NCI-H146 treated with DMSO at 0.1 percent for 48 hours (cell line): ENCODE data around the gene U2AF1.
"Not testable (repeated sequence)": the region's sequence is repeated elsewhere in the genome, so short reads cannot be mapped to it uniquely, and the experiment has no call there.

Experiments used
- DNase-seq: peaks from one replicate; lab custom pipeline; 2025; ENCODE audit not compliant: unreplicated experiment; lab: John Stamatoyannopoulos, UW

The U2AF1 gene

DNA sequence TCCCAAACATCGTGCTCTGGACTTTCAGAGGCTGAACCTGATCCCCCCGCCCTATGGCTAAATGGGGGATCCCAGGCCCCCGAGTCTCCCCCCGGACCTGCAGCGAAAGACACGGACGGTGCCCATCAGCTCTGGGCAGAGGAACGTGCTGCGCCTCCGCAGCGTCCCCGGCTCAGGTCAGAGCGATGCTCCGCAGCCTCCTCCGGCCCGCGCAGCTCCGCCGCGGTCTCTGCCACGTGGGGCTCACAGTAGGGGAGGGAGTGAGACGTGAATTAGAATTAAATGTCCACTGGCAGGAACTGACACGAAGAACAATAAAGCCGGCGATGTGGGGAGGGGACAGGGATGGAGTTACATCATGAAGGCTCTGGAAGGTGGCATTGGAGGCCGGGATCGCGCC is 30.7 kb downstream of the U2AF1 start:
- DNase-seq: not testable (repeated sequence)

DNA sequence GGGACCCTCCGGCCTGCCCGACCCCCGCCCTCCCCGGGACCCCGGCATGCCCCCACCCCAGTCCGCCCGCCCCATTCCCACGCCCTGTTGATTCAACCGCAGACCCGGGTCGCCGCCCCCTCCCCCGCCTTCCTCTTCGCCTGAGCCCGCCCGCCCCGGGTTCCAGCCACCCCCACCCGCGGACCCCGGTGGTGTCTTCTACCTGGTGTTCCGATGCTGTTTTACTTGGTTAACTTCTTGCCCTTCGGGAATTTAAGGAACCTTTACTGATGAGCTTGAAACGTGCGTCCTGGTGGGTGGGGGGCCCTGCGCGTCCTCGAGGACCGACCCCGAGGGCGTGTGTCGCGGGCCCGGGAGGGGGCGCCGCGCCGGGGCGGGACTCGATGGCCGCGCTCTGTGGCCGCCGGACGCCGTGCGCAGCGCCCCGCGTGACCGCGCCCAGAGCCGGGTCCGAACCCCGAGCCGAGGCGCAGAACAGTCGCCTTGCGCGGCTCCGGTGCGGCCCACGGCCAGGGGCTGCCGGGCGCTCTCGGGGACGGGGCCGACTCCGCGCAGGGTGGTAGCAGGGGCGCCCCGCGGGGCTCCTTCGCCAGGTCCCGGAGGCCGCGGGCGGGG is 31.2 kb downstream of the U2AF1 start:
- DNase-seq: not testable (repeated sequence)

DNA sequence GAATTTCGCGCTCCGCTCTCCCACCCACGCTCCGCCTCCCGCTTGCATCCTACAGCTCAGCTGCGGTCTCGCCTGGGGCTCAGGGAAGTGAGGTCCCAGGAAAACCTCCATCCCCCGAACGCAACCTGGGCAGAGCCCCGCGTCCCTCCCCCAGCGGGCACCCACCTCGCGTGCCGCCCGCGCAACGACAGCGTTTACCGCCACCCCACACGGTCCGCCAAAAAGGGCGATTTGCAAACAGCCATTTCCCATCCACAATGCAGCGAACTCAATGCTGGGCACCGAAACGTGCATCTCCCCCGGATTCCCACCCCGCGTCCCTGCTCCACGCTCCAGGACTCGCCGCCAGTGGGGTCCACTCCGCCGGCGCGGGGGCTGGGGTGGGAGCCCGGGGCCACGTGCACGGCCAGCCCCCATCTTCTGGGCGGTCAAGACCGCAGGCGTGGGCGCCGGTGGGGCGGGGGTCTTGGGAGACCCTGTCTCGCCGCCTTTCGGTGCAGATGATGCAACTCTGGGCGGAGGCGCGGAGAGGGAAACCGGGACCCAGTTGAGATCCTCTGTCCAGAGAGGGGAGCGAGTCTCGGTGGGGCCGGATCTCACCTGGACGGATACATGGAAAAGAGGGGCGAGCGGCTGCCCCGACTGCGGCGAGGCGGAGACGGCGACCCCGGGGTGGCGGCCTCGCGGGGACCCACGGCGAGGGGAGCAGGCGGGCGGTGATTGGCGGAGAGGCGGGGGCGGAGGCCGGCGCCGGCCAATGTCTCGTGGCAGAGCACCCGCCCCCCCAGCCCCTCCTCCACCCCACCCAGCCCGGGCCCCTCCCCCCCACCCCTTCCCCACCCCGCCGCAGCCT is 32.0 kb downstream of the U2AF1 start, which contains the start of gene CBS:
CBS (minus strand) TSS at position 666 of the 853 bp plus-strand sequence. CDS start 3,642 bp downstream, outside the sequence.
- DNase-seq: not testable (repeated sequence)

DNA sequence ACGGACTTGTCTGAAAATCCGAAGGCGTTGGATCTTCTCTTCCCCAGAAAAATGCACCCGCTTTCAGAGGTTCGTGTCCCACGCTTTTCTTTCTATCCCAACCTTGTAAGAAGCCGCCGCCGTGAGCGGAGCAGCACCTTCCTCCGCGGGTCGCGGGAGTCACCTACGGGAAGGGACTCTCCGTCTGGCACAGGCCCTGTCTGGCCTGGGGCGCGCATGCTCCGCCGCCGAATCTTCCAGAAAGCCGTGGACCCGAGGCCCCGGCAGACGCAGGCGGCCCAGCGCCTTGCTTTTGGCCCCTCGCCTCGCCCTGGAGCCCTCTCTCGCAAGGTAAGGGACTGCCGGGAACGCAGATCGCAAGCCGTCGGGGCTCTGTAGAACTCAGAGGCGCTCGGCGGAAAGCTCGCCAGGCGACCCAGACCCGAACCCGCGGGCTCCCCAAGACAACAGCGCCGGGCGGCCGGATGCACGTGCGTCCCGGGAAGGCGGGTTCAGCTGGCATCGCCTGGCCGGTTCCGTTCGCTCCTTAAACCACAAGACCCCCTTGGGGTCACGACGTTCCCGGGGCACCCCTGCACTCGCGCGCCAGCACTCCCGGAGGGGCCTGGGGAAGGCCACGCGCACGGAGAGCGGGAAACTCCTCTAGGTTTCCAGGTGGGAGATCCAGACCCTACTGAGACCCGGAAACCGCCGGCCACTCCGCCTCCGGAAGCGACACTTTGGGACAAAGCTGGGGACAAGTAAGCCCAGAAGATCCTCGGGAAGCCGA is 32.8 kb downstream of the U2AF1 start:
- DNase-seq: not testable (repeated sequence)

DNA sequence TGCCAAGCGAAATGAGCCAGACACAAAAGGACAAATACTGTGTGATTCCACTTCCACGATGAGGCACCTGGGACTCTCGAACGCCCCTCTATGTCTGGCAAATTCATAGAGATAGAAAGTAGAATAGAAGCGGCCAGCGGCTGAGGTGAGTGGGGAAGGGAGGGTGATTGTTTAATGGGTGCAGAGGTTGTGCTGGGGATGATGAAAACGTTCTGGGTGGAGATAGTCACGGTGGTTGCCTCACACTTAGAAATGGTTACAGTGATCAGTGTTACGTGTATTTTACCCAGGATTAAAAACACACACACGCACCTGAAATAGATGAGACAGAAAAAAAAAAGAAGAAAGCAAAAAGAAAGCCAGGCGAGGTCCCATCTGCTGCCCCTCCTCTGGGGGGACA is 34.6 kb downstream of the U2AF1 start:
- DNase-seq: not testable (repeated sequence)

DNA sequence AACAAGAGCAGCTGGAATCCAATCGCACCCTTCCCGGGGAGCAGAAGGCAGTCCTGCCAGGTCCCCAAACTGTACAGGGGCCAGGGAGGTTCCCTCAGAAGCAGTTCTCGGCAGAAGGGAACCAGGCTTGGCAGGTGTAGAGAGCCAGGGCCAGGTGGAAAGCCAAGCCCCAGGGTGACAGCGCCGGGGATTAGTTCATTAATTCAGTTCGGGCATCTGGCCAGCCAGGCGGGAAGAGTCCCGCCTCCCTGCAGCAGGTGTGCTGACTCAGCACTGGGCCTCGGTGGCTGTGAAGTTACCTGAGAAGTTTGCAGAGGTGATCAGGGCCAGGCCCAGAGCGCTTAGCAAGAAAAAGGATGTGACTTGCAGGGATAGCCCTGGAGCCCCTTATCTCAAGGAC is 37.7 kb downstream of the U2AF1 start:
- not testable (repeated sequence) for DNase-seq

DNA sequence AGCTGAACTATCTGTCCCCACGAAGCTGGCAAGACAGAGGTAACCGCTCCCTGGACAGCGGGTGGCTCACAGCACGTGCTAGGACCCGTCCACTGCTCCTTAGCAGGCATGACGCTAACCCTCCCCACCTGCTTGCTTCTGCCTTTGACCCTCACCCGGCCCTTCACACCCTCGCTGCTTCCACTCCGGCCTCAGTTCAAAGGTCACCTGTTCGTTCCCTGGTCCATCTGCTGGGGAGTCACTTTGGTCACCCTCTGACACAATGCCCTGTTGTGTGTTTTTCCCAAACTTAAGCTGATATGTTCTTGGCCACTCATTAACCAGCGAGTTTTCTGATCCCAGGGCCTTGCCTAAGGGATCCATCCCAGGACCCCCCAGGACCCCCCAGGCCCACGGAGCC is 39.3 kb downstream of the U2AF1 start:
- not testable (repeated sequence) for DNase-seq

DNA sequence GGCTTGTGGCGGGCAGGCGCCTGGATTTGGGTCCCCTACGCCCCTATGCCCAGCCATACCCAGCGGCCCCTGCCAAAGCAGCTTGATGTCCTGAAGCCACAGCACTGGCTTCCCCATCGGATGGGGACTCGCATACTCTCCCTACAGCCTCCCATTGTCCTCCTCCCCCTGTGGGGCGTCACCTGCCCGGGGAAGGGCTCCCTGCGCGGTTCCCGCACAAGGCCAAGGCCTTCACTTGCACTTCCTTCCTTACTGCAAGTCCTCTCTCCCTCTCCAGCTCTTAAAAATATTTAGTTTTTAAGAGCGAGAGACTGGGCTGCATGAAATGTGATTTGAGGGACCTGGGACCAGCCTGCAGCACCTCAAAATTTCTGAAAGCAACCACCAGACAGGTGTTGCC is 40.7 kb downstream of the U2AF1 start:
- DNase-seq: not testable (repeated sequence)

DNA sequence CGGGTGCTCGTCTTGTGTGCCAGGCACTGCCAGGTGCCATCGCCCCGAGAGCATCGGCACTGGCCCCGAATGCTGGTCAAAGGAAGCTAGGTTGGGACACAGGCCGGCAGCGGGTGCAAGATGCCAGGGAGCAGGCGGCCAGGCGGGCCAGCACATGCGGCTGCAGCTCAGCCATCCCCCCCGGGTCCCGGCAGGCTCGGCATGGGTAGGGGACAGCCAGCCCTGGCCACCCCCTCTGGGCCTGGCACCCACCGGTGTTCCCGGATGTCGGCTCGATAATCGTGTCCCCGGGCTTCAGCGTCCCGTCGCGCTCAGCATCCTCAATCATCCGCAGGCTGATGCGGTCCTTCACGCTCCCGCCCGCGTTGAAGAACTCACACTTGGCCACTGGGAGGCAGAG is 41.4 kb downstream of the U2AF1 start:
- DNase-seq: not testable (repeated sequence)

DNA sequence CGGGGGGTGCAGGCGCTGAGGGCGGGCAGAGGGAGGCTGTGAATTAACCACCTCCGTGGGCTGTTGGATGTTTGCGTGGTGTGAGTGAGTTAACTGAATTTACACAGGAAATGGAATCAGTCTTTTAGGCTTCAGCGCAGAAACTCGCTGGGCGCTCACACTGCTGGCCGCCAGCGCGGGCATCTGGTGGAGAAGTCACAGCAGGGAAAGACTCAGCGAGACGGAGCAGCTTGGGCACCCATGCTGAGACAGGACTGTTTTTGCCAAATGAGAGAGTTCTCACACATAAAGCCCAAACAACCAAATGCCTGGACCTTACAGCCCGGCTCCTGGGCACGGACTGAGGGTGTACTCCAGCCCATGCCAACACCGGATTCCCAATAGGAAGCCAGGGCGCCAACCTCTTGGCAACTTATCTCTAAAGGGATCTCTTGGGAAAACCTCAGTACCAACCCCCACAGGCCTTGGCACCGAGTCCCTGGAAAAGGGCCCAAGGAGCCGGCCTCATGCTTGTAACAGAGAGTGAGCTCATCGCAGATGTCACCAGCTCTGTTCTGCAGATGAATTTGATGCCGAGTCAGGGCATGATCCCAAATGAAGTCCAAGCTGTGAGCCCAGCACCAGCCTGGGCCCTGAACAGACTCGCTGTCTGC is 43.0 kb downstream of the U2AF1 start:
- DNase-seq: not testable (repeated sequence)

DNA sequence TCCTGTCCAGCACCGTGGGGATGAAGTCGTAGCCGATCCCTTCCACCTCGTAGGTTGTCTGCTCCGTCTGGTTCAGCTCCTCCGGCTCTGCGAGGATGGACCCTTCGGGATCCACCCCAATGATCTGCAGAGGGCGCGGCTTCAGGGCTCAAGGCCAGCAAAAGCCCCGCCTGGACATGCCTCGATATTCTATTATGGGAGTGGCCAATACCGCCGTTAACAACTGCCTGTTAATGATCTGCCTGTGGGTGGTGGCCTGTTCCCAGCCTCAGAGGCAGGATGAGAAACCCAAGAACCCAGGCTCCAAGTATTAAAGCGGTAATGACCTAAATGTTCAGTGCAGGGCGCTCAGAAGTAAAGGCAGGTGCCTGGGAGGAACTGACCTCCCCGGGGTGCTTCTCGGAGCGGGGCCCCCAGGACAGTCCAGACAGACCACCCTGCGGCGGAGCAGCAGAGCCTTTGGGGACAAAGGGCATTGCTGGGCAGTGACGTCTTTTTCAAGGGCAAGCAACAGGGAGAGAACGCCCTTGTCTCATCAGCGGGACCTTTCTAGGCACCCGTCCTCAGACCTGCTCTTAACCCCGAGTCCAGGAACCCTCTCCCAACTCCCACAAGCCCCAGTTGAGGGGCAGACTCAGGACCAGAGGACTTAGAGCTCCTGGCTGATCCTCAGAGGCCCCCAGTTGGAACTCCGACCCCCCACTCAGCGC is 44.3 kb downstream of the U2AF1 start:
- not testable (repeated sequence) for DNase-seq

DNA sequence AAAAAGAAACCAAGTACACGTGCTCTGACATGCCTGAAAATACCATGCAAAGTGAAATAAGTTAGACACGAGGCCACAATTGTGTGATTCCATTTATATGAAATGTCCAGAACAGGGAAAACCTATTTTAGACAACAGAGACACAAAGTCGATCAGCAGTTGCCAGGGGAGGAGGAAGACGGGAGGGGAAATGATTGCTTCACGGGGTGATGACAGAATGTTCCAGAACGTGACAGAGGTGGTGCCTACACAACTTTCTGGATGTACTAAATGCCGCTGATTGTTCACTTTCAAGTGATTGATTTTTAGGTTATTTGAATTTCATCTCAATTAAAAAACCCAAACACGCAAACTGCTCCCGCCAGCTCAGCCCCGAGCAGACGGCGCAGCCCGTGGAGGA is 54.3 kb downstream of the U2AF1 start:
- not testable (repeated sequence) for DNase-seq

DNA sequence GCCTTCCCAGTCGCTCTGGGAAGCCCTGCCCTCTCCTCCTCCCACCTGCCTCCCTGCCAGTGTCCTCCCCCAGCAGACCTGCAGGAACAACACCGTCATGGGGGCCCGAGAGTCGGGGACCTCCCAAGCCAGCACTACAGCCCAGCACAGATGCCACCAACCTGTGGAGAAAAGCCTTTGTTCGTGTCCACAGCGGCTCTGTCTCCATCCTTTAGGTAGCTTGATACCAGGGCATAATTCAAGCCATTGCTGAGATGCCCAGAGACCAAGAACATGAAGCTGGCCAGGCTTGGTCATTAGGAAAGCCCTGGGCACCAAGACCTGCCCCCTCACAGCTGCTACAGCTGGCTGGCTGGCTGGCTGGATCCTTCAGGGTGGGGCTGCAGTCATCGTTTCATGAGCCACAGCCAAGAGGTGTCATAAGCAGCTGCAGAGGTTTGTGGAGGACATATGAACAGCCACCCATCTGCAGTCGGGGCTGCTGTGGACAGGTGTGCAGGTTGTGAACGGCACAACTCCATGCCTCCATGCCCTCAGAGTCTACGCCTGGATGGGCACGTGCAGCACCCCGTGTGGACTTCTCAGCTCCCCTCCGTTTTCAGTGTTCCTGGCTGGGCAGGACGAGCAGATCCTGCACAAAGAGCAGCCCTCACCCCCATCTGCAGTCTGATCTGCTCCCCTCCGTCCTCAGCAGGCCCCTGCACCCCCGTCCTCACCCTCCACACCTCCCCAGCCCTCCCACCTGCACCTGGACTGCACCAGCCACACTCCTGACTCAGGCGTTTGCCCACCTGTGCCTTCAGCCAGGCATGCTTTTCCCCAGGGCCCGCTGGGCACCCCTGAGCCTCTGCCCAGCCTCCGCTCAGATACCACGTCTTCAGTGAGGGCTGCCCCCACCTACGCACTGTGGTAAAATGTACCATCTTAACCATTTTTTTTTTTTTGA is 61.2 kb downstream of the U2AF1 start:
- DNase-seq: not testable (repeated sequence)

DNA sequence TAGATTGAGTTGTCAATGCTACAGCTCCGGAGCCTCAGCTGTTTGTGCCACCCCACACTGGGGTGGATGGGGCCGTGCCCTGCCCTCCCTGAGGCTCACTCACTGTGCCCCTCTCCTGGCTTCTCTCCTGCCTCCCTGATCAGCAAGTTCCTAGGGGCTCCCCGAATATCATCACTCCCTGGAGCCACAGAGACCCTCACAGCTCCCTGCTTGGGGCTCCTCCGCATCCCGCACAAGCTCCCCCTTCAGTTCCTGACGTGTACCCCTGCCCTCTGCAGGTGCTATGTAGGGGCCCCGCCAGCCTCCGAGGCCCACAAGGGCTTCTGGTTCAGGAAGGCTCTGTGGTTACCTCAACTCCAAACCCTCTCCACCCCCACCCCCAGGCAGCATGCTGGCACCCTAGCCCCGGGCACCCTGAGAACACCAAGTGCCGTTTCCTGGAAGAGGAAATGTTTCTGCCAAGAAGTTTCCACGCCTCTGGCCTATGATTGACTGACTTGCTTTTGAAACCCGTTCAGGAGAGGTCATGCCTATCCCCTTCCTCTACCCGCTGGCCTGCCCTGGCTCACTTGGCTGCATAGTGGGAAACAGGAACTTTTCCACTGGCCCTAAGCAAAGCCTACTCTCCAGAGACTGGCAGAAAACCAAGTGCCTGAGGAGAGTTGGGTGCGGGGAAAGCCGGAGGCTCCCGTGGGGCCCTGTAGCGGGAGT is 62.0 kb downstream of the U2AF1 start:
- DNase-seq: not testable (repeated sequence)

DNA sequence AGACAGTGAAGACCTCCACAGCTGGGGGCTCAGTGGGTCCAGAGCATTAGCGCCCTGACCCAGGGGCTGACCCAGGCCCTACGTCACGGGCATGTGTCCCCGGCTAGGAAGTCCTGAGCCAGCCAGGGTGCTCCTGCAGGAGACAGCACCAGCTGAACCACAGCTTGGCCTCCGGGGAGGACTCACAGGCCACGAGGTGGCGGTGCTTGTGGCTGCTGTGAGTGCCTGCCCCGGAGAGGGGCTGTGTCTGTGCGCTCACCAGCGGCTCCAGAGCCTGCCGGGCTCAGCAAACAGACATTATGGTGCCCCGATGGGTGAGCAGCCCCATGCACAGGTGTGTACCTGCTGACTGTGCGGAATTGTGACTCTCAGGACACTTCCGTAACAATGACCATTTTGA is 62.8 kb downstream of the U2AF1 start:
- DNase-seq: not testable (repeated sequence)

DNA sequence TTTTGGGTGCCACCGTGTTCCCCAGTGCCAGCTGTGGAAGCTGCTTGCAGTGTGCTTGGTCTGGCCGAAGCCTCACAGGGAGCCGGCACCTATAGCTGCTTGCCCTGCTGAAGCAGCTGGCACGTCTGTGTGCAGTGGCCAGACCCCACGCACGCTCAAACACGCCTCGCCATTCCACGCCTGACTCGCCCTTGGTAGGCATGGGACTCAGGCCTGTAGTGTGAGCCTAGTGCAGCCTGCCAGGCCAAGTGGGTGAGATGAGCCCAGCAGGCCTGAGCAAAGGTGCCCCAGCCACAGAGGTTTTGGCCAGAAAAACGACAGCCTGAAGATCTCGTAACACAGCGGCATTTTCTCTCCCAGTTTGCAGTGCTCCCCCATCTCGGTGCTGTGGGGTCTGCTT is 64.1 kb downstream of the U2AF1 start:
- not testable (repeated sequence) for DNase-seq
